WTC11 (cell line): ENCODE results near the gene SLC9A2. TPM values are rescaled to one million over a fixed set of nuclear protein-coding genes. Genes with fewer than 3 reads are reported as not detected.

Experiments used
- ATAC-seq: fragments of 200-7000 bp; cut with Tn5 transposase; 2 replicates; pipeline ENCODE4 v1.10.0; 2021; ENCODE audit warnings: mild to moderate bottlenecking, moderate library complexity
- CTCF ChIA-PET: fragments of 300-600 bp; sonication (Branson Sonifier 250); formaldehyde crosslinking; loops from one replicate; lab custom pipeline; 2021; ENCODE audit warnings: antibody characterized with exemption; lab: Charles Lee
- POLR2A ChIA-PET: fragments of 350-600 bp; sonication (Branson Sonifier 250); formaldehyde crosslinking; loops from one replicate; lab custom pipeline; 2021; ENCODE audit warnings: antibody characterized with exemption; lab: Charles Lee
- DNase-seq: peaks from one replicate; pipeline ENCODE4 v3.0.0; 2021; ENCODE audit warnings: low spot score
- H3K27ac Mint-ChIP-seq: 2 replicates; pipeline ENCODE4 v1.8.0; 2021; ENCODE audit warnings: mixed read lengths
- H3K27me3 Mint-ChIP-seq: 2 replicates; pipeline ENCODE4 v1.8.0; 2021; ENCODE audit warnings: low read depth, mild to moderate bottlenecking, moderate library complexity, mixed read lengths
- H3K36me3 Mint-ChIP-seq: 2 replicates; pipeline ENCODE4 v1.8.0; 2021; ENCODE audit warnings: mixed read lengths
- H3K4me1 Mint-ChIP-seq: 2 replicates; pipeline ENCODE4 v1.8.0; 2022; ENCODE audit warnings: mixed read lengths
- H3K4me3 Mint-ChIP-seq: 2 replicates; pipeline ENCODE4 v1.8.0; 2021; ENCODE audit warnings: mild to moderate bottlenecking, moderate library complexity, mixed read lengths
- H3K9me3 Mint-ChIP-seq: 2 replicates; pipeline ENCODE4 v1.8.0; 2021; ENCODE audit warnings: mixed read lengths
- ELF4 ChIP-seq: sonication (generic); formaldehyde crosslinking; IDR thresholded peaks from 2 replicates; pipeline ENCODE4 v1.8.1; 2022; ENCODE audit warnings: low read depth, mild to moderate bottlenecking, moderate library complexity, missing genetic modification reagents
- ERG ChIP-seq: fragments of 250-450 bp; sonication (Bioruptor Pico); IDR thresholded peaks from 2 replicates; pipeline ENCODE4 v1.8.0; 2021; ENCODE audit warnings: mild to moderate bottlenecking
- FOXK1 ChIP-seq: sonication (generic); formaldehyde crosslinking; IDR thresholded peaks from 2 replicates; pipeline ENCODE4 v1.8.0; 2022; ENCODE audit warnings: mild to moderate bottlenecking, moderate library complexity, missing genetic modification reagents
- GABPB1 ChIP-seq: sonication (generic); formaldehyde crosslinking; IDR thresholded peaks from 2 replicates; pipeline ENCODE4 v1.8.1; 2023; ENCODE audit warnings: mild to moderate bottlenecking, missing genetic modification reagents
- JAZF1 ChIP-seq: fragments of 250-450 bp; sonication (Bioruptor Pico); IDR thresholded peaks from 2 replicates; pipeline ENCODE4 v1.9.0; 2021; ENCODE audit warnings: moderate library complexity, mild to moderate bottlenecking, inconsistent platforms
- NR1H2 ChIP-seq: sonication (generic); formaldehyde crosslinking; IDR thresholded peaks from 2 replicates; pipeline ENCODE4 v1.9.0; 2021; ENCODE audit warnings: mild to moderate bottlenecking, moderate library complexity, missing genetic modification reagents
- NR3C1 ChIP-seq: sonication (generic); formaldehyde crosslinking; conservative IDR thresholded peaks from 2 replicates; pipeline ENCODE4 v1.8.1; 2023; ENCODE audit warnings: low read depth, mild to moderate bottlenecking, missing genetic modification reagents
- SMAD4 ChIP-seq: sonication (generic); formaldehyde crosslinking; IDR thresholded peaks from 2 replicates; pipeline ENCODE4 v1.8.0; 2022; ENCODE audit warnings: mild to moderate bottlenecking, missing genetic modification reagents
- SOX15 ChIP-seq: fragments of 250-450 bp; sonication (Bioruptor Pico); IDR thresholded peaks from 2 replicates; pipeline ENCODE4 v1.9.0; 2021; ENCODE audit warnings: mild to moderate bottlenecking
- SP1 ChIP-seq: sonication (generic); formaldehyde crosslinking; conservative IDR thresholded peaks from 2 replicates; pipeline ENCODE4 v1.8.1; 2022; ENCODE audit warnings: missing genetic modification reagents
- TEAD4 ChIP-seq: sonication (generic); formaldehyde crosslinking; IDR thresholded peaks from 2 replicates; pipeline ENCODE4 v1.8.0; 2022; ENCODE audit warnings: mild to moderate bottlenecking, missing genetic modification reagents
- ZBTB21 ChIP-seq: sonication (generic); formaldehyde crosslinking; IDR thresholded peaks from 2 replicates; pipeline ENCODE4 v1.8.1; 2023; ENCODE audit warnings: mild to moderate bottlenecking, missing genetic modification reagents, borderline replicate concordance
- ZNF423 ChIP-seq: fragments of 250-450 bp; sonication (Bioruptor Pico); IDR thresholded peaks from 2 replicates; pipeline ENCODE4 v2.1.2; 2022; ENCODE audit warnings: mild to moderate bottlenecking, moderate library complexity
- ZNF425 ChIP-seq: fragments of 250-450 bp; sonication (Bioruptor Pico); conservative IDR thresholded peaks from 2 replicates; pipeline ENCODE4 v1.9.0; 2021; ENCODE audit warnings: mild to moderate bottlenecking
- total RNA-seq: library from RNA; stranded (reverse); gene quantifications from 3 replicates; pipeline ENCODE4 v1.2.3, GENCODE V29; 2021
- TF ChIP-seq, protein P1 (sequence below): fragments of 250-450 bp; sonication (Bioruptor Pico); IDR thresholded peaks from 2 replicates; pipeline ENCODE4 v1.9.0; 2021; ENCODE audit warnings: mild to moderate bottlenecking
- TF ChIP-seq, protein P2 (sequence below): fragments of 200-600 bp; IDR thresholded peaks from 2 replicates; pipeline ENCODE4 v1.8.0; 2022; ENCODE audit warnings: antibody characterized with exemption
- TF ChIP-seq, protein P3 (sequence below): sonication (generic); formaldehyde crosslinking; IDR thresholded peaks from 2 replicates; pipeline ENCODE4 v1.8.0; 2022; ENCODE audit warnings: mild to moderate bottlenecking, missing genetic modification reagents

SLC9A2 gene
- total RNA-seq, 1 experiment from 2014 or later: 0.07 TPM

DNA sequence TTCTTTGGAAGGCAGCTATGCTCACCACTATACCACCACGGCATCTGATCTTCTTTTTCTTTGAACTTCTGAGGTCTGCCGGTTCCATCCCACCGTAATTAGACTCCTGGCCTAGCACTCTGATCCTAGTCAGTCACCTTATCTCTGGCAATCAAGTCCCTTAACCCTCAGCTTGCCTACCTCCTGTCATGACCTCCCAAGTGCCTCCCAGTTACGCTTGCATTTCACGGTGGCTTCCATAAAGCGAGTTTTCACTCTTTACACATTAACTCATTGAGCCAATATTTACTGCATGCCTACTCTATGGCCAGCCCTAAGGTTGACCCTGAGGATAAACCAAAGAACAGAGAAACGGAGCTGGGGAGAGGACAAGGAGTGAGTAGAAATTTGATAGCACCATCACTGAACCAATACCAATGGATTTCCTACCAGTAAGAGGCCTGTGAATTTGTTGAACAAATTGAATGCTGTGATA, 104.7 kb downstream of the SLC9A2 start:
- no peak overlapping the region for H3K27ac Mint-ChIP-seq
- ChIA-PET CTCF (no interaction called here), POLR2A (no interaction called here)

GRCh38 chr2:102724553-102724952, 105.2 kb downstream of the SLC9A2 start:
- Mint-ChIP-seq H3K36me3 (peaks cover 64% of the 10 kb centered on the region), H3K27ac (no peak overlapping the region)
- no peak for TF ChIP-seq GABPB1 (CRISPR knock-in tag)
- TF ChIP-seq, protein P1, sequence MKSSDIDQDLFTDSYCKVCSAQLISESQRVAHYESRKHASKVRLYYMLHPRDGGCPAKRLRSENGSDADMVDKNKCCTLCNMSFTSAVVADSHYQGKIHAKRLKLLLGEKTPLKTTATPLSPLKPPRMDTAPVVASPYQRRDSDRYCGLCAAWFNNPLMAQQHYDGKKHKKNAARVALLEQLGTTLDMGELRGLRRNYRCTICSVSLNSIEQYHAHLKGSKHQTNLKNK: no peak
- TF ChIP-seq SMAD4: no peak
- TF ChIP-seq TEAD4 (CRISPR knock-in tag): no peak
- no peak for TF ChIP-seq SP1
- no peak for TF ChIP-seq JAZF1
- no peak for TF ChIP-seq FOXK1
- TF ChIP-seq ZNF425 (CRISPR knock-in tag): no peak
- no peak for TF ChIP-seq ZBTB21 (CRISPR knock-in tag)
- TF ChIP-seq, protein P2, sequence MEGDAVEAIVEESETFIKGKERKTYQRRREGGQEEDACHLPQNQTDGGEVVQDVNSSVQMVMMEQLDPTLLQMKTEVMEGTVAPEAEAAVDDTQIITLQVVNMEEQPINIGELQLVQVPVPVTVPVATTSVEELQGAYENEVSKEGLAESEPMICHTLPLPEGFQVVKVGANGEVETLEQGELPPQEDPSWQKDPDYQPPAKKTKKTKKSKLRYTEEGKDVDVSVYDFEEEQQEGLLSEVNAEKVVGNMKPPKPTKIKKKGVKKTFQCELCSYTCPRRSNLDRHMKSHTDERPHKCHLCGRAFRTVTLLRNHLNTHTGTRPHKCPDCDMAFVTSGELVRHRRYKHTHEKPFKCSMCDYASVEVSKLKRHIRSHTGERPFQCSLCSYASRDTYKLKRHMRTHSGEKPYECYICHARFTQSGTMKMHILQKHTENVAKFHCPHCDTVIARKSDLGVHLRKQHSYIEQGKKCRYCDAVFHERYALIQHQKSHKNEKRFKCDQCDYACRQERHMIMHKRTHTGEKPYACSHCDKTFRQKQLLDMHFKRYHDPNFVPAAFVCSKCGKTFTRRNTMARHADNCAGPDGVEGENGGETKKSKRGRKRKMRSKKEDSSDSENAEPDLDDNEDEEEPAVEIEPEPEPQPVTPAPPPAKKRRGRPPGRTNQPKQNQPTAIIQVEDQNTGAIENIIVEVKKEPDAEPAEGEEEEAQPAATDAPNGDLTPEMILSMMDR: no peak
- TF ChIP-seq, protein P3, sequence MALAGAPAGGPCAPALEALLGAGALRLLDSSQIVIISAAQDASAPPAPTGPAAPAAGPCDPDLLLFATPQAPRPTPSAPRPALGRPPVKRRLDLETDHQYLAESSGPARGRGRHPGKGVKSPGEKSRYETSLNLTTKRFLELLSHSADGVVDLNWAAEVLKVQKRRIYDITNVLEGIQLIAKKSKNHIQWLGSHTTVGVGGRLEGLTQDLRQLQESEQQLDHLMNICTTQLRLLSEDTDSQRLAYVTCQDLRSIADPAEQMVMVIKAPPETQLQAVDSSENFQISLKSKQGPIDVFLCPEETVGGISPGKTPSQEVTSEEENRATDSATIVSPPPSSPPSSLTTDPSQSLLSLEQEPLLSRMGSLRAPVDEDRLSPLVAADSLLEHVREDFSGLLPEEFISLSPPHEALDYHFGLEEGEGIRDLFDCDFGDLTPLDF (CRISPR knock-in tag): no peak
- no peak for TF ChIP-seq ELF4 (CRISPR knock-in tag)
- no peak for TF ChIP-seq ZNF423
- no peak for TF ChIP-seq NR1H2 (CRISPR knock-in tag)
- TF ChIP-seq, all 79 proteins: peak for 0
- Mint-ChIP-seq H3K27me3 (no peaks in the 10 kb centered on the region), H3K9me3 (no peaks in the 10 kb centered on the region), H3K4me1 (no peaks in the 10 kb centered on the region), H3K4me3 (no peak overlapping the region)
- ATAC-seq (no peak), DNase-seq (no peak)
- POLR2A ChIA-PET: no interaction called here
- CTCF ChIA-PET: no interaction called here

More for the DNA sequence above, 104.7 kb downstream of the SLC9A2 start:
- no peaks in the 10 kb centered on the region for H3K27me3 Mint-ChIP-seq
- no peak overlapping the region for H3K4me3 Mint-ChIP-seq
- no peaks in the 10 kb centered on the region for H3K9me3 Mint-ChIP-seq
- TF ChIP-seq SOX15 (CRISPR knock-in tag) (no peak), ZNF425 (CRISPR knock-in tag) (no peak), ERG (CRISPR knock-in tag) (no peak), GABPB1 (CRISPR knock-in tag) (peak; percentile 67; the same call in 1 of the 2 replicates), NR3C1 (CRISPR knock-in tag) (no peak)
- no peaks in the 10 kb centered on the region for H3K4me1 Mint-ChIP-seq
- ATAC-seq (no peak), DNase-seq (no peak)
- H3K36me3 Mint-ChIP-seq: peaks cover 67% of the 10 kb centered on the region
